ENCODE measurements around the gene HOXD9. TPM values are rescaled to one million over a fixed set of nuclear protein-coding genes. Genes with fewer than 3 reads are reported as not detected.
A peak's percentile ranks its signal among the peaks of the same experiment; 100 is the strongest.

The HOXD9 gene
- total RNA-seq, 2 donors from 2014 or later: 0.13 to 0.27 TPM

DNA sequence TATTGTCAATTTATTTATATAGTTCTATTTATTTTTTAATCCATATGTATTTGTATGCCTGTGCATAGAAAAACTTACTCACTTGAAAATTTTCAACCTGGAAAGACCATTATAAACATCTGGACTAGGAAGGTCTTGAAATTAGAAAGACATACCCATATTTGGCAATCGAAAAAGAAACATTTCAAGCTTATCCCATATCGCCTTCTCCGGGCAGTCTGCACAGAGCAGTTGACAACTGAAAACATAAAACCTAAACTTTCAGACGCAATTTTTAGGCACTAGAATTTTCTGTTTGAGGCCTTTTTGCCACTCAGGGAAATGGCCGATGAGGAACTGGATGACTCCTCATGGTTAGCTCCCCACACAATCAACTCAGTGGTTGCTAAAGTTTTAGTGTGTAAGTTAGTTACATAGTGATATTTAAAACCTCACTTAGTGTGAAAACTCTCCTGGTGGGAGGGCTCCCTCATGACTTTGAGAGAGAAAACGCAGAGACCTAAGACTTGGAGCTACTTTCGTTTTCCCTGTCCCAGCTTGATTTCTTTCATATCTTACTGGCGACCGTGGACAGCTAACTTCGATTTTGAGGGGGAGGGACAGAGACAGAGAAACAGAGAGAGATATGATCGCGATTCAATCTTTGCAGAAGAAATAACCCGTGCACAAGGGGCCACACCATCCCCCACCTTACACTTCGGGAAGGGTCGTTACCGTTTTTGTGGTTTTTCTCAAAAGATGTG, 26.1 kb upstream of the HOXD9 start:
- ATAC-seq (no peak), DNase-seq (no peak)
- intact Hi-C loops (cut with DNase I): no loop called here

DNA sequence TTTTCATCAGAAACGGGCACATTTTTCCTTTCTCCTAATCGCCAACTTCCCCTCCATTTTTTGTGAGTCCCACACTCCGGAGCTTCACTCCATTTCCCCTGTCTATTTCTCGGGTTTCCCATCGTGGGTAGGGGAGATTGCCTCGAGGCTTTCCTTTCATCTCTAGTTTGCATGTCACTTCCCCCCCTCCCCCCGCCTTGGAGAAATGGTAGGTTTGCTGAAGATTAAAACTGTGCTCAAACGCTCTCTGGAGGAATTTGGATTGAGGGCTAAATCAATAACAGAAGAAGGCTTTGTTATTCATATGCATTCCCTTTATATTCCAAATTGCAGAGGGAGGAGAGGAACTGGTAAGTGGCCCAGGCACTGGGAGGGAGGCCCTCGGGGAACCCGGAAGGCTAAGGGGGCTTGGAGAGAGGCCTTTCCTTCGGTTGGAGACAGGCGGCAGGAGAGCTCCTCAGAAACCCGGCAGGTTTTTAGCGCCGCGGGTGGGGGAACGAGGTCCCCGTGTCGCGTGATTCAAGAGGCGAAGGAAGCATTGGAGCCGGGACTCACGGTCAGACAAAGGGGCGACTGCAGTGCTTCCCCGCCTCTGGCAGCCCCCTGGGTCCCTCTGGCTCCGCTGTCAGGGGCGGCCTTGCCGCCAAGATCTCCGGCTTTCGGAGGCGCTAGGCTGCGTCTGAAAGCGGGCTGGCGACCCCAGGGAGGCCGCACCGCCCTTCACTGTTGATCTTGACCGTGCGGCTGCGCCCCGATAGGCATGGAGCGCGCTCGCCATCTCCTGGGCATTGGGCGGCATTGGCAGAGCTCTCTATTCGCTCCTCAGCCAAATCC, 25.3 kb upstream of the HOXD9 start:
- peak; percentile 66 for DNase-seq
- ATAC-seq: peak; percentile 85 to 92
- intact Hi-C loops (cut with DNase I): no loop called here

DNA sequence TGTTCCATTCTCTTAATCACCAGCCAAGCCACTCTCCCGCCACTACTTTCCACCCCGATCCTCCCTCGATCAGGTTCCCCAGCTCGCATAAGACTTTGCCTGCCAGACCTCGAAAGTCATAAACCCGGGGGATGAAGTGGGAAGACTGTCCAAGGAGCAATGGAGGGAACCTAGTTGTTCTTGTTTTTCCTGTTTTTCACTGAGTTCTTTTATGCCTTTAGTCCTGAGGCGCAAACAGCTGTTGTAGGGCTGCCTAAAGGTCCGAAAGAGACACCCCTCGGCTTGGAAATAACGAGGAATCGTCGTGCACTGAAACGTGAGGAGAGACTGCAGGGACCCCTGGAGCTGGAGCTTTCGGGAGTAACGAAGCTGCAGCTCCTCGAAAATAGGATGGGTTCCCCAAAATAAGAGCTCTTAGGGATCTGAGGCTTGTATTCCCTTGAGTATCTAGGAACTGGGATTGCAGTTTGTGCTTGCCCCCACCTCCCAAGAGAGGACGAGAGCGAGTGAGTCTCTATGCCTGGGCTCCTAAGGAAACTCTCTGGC, 24.6 kb upstream of the HOXD9 start:
- DNase-seq: no peak
- ATAC-seq: no peak
- intact Hi-C loops (cut with DNase I): no loop called here

DNA sequence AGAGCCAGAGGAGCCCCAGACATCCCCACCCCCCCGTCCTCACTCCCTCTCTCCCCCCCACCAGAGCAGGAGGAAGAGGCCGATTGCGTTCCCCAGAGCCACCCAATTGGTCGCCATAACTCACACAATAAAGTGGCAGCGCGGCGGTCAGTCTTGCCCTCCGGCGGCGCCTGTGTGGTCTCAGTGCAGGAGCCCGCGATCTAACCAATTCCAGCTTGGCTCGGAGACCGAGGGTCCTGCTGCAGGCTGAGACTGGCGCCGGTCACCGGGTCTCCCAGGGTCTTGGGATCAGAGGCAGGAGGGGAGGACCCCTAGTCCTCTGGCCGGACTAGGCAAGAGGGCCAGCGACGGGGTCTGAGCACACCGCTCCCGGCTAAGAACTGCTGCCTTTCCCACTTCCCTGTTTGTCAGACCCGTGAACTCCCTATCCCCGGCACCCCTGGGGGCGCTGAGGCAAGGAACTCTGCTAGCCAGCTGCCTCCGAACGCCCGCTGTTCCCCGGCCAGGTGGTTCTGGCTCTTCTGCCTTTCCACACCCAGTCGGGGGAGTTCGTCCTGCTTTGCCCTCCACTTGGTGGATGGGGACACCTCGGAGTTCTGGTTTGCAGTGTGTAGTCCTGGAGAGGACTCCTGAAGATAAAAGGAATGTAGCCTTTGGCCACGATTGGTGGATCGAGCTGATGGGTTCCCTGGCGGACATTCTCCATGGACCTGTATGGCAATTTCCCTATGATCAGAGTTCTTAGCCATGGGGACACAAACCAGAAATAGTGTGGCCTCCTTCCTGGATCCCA, 24.0 kb upstream of the HOXD9 start:
- intact Hi-C loops (cut with DNase I): no loop called here
- DNase-seq: no peak
- no peak for ATAC-seq

DNA sequence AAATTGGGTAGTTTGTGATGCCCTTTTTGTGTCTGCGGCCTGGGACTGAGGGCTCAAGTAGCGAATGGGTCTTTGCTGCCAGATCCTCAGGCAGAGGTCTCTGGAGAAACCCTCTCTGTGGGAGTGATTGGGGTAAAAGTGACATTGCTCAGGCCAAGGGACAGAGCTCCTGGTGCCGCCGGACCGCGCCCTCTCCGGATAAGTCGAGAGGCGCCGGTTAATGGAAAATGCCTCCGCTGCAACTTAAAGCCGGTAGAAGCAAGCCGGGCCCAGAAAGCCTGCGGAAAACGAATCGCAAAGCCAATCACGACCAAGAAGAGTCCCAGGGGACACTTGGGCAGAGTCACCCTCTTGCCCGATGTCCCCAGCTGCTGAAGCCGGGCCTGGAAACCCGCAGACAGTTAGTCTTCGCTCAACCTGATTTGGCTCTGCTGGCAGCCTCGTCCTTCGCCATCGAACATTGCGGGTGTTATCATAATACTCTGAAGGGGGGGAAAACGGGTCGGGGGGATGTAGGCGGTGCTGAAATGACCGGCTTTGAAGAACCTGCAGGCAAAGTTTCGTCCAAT, 23.3 kb upstream of the HOXD9 start:
- intact Hi-C loops (cut with DNase I): no loop called here
- DNase-seq (no peak), ATAC-seq (no peak)

DNA sequence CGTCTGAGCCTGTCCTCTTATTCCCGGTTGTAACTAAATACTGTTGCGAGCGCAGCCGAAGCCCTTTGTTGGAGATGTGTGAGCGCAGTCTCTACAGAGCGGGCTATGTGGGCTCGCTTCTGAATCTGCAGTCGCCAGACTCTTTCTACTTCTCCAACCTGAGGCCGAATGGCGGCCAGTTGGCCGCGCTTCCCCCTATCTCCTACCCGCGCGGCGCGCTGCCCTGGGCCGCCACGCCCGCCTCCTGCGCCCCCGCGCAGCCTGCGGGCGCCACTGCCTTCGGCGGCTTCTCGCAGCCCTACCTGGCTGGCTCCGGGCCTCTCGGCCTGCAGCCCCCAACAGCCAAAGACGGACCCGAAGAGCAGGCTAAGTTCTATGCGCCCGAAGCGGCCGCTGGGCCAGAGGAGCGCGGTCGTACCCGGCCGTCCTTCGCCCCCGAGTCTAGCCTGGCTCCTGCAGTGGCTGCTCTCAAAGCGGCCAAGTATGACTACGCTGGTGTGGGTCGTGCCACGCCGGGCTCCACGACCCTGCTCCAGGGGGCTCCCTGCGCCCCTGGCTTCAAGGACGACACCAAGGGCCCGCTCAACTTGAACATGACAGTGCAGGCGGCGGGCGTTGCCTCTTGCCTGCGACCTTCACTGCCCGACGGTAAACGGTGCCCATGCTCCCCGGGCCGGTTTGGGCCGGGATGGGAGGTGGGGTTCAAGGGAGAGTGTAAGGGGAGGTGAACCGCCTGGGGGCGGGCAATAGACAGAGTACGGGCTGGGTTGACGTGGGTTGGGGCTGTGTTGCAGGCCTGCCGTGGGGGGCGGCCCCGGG, 22.6 kb upstream of the HOXD9 start, which contains the start of gene HOXD12:
Gene HOXD12, plus strand, starts transcription at position 68 of the 819 bp plus-strand sequence. Its CDS starts 7 bp downstream, at position 75.
- intact Hi-C loops (cut with DNase I): no loop called here
- ATAC-seq (no peak), DNase-seq (no peak)

DNA sequence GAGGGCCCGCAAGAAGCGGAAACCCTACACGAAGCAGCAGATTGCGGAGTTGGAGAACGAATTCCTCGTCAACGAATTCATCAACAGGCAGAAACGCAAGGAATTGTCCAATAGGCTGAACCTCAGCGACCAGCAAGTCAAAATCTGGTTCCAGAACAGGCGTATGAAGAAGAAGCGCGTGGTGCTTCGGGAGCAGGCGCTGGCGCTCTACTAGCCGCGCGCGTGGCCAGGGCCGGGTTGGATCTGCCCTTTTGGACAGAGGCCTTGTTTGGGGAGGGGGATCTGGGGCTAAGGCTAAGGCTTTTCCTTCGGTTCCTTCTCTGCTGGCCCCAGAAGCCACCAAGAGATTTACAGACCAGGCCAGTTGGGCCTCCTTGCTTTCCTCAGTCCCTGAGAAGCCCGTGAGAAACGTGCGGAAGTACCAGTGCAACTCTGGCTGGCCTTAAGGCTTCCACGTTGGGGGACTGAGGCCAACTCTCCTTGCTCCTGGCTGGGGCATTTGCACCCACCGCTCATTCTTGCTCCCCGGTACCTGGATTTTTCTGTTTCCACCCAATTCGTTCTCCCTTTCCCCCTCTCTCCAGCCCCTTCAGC, 21.9 kb upstream of the HOXD9 start:
- DNase-seq (no peak), ATAC-seq (no peak)
- intact Hi-C loops (cut with DNase I): no loop called here

DNA sequence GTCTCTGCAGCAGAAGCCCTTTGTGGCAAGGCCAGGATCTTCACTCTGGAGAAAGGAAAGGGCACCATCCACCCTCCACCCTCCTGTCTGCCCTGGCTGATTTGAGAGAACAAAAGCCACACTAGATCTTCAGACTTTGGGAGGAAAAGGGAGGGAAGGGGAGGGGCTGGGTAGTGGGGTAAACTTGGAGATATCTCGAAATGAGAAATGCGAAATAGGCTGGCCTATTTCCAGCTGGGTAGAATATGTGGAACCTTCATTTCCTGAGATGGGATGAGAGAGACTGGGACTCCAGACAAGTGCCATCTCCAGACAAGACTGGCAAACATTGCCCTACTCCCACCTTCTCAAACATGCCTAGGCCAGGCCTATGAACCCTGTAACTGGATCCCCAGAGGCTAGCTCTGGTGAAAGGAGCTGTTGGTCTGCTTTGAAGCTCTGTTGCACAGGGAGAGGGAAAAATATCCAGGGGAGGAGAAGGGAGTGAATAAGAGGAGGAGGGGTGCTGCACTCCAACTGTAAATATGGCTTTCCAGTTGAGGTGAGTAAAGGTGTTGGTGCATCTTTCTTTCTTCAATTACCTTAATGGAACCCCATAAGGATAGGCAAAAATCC, 21.2 kb upstream of the HOXD9 start:
- intact Hi-C loops (cut with DNase I): no loop called here
- ATAC-seq (no peak), DNase-seq (no peak)

DNA sequence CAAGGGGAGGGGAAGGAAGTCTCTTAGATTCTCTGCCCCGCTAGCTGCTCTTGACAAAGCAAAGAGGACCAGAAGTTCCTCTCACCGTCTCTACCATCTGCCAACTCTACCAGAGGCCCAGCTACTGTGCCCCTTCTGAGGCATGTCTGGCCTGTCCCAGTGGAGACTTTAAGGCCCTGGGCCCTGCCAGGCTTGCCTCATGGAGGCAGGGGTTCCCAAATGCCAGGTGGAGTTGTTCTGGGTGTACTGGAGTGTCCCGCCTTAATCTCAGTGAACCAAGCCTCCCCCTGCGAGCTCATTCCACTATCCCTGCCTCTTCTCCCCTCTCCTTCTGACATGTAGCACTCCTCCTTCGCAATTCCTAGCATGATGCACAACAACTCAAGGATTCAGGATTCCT, 20.7 kb upstream of the HOXD9 start:
- DNase-seq (no peak), ATAC-seq (no peak)

DNA sequence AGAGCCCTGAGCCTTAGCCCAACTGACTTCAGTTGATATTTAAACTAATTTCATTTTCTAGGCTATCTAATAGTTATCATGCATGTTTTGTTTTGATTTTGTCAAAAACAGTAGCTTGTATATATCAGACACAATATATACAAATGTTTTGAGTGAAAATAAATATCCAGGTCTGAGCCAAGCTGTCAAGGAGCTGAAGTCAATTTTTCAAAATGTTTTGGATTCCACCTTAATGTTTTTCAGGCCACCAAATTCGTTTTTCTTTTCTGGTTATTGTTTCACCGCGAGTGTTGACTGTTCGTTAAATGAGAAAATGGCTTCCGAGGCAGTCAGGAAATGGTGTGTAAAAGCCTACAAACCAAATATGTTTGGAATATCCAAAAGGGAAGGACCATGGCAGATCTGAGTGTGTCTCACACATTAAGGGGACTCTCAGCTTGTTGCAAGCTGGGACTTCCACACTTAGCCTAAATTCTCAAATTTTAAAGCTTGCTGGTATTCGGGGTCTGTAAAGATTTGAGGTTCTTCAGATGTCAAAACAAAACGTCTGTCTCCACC, 20.1 kb upstream of the HOXD9 start:
- DNase-seq (no peak), ATAC-seq (no peak)
- intact Hi-C loops (cut with DNase I): no loop called here

More for the DNA sequence above, 20.7 kb upstream of the HOXD9 start:
- intact Hi-C loops (cut with DNase I): no loop called here

DNA sequence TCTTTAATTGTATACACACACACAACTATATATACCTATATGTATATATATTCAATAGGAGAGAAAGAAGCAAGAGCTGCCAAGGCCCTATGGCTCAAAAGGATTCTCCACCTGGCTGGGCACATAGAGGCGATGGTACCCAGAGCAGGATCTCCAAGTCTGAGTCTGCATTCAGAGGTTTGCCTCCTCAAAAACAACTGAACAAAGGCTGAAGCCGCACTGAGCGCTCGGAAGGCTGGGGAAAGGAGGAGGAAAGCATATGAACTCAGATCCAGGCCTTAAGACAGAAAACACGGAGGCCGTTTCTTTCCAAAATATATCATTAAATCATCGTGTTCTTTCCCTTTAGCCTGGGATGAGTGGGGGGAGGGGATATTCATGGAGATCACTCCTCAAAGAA, 19.3 kb upstream of the HOXD9 start:
- intact Hi-C loops (cut with DNase I): no loop called here
- ATAC-seq (no peak), DNase-seq (no peak)

DNA sequence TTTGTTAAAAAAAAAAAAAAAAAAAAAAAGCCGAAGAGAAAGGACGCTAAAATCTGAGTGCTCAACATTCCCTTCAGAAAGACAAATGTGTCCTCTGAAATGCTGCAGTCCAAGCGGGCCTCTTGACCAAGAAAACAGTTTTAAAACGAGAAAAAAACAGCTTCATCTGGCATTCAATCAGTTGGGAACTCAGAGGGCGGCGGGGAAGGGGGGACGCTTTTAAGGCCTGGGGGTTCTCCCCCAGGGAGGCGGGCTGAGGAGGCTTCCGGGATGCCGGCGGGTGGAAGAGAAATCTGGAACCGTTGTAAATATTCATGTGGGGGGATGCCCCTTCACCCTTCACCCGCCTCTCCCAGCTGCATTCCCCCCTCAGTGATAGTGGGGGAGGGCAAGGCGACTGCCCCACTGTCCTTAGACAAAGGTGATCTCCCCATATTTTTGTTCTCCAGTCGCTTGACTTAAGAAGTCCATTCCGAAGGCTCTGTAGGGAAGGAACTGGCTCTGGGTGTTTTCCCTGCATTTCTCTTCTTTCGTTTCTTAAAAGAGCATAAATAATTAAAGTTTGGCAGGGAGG, 18.7 kb upstream of the HOXD9 start:
- intact Hi-C loops (cut with DNase I): no loop called here
- ATAC-seq (no peak), DNase-seq (no peak)

DNA sequence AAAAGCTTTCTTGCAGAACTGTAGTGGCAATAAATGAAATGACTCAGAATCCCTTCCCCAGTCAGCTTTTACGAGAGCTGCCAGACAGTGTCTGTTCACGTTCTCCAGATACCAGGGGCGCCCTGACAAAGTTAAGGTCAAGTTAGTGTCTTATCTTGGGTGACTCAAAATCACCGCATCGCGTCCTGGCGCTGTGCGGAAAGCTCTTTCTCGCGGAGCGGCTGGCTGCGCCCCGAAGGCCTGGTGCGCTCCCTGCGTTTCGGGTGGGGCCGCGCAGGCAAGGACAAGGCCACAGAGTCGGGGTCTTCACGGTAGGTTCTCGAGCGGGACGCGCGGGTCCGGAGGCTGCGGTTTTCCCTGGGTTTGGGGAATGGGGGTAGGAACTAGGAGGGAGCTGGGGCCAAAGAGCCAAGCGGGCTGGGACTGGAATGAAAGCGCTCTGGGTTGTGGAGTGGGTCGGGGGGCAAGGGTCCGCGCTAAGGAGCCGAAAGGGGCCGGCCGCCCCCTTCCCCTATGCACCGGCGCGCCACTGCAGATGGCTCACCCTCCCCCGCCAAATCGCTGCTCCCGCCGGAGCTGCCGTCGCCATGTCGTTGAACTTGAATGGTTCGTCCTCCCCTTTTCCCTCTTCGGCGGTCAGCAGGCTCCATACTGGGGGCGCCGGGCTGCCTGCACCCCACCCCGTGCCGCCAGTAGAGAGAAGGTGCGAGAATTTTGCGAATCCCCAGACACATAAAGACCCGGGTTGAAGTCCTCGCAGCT, 18.0 kb upstream of the HOXD9 start:
- ATAC-seq (no peak), DNase-seq (no peak)
- intact Hi-C loops (cut with DNase I): no loop called here

DNA sequence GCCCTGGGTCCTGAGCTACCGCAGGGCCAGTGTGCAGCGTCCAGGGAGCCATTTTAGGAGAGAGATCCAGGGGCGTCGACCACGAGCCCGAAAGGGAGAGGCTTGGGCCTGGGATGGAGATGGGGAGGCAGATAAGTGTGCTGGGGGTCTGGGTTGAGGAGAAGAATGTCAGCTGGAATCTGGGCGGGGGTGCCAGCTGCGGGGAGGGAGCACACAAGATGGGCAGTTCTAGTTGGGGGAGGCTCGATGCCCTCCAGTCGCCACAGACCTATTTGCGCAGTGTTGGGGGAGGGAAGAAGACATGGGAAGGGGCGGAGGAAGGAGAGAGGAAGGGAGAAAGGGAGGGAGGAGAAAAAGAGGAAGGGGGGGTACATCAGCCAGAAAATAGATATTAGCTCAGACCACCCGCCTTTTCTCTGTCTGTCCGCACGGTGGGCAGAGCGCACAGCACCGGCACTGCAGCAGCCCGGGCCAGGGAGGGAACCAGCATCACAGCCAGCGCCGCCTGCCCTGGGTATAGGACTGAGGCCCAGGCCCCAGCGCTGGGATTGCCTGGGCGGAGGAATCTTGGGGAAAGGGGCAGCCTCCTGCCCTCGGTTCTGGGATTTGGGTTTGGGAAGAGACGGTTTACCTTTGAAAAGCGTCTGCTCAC, 17.3 kb upstream of the HOXD9 start:
- intact Hi-C loops (cut with DNase I): no loop called here
- no peak for ATAC-seq
- no peak for DNase-seq

DNA sequence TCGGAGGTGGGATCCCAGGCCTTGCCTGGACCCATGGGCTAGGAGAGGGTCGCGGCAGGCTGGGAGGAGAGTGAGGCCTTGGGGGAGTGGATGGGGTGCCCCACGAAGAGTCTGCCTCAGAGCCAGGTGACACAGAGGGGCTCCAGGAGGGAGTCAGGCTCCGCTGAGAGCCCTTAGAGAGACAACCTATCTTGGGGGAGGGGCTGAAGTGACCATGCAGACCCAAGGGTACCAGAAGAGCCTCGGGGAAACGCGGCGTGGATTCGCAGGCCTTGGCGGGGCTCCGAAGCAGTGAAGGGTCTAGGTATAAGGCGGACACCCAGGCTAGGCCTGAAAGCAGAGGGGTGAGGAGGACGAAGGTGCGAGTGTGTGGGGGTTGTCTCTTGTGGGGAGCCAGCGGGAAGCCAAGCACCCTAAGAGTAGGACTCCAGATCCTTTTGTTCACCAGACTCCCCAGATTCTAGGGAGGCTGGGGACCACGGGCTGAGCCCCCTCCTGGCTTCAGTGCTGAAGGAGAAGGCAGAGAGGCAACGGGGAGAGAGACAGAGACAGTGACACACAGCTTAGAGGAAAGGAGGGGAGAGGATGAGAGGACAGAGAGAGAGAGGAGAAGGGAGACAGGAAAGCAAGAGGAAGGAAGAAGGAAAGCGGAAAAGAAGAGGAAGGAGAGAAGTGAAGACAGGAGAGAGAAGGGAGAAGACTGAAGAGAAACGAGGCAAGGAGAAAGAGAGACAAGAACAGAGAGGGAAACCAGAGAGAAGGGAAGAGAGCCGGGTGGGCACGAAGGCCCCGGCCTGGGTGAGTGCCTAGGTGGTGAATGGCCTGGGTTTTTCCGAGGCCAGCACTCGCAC, 16.6 kb upstream of the HOXD9 start:
- DNase-seq (no peak), ATAC-seq (no peak)

More for the DNA sequence above, 16.6 kb upstream of the HOXD9 start:
- intact Hi-C loops (cut with DNase I): no loop called here
